HUES48 (cell line): ENCODE measurements around the gene KLK3.
A peak's percentile ranks its signal among the peaks of the same experiment; 100 is the strongest.

ENCODE experiments used
- H3K27ac ChIP-seq: one replicate; pipeline ENCODE4 v1.7.0; 2013; ENCODE audit warnings: low read depth, low read length, inconsistent platforms
- H3K27me3 ChIP-seq: 2 replicates; pipeline ENCODE4 v1.6.1; 2013; ENCODE audit warnings: mild to moderate bottlenecking, low read length; ENCODE audit not compliant: control insufficient read depth, insufficient read depth
- H3K36me3 ChIP-seq: 2 replicates; pipeline ENCODE4 v1.6.1; 2013; ENCODE audit warnings: low read length; ENCODE audit not compliant: control insufficient read depth, insufficient read depth
- H3K4me1 ChIP-seq: 2 replicates; pipeline ENCODE4 v1.6.1; 2013; ENCODE audit warnings: mild to moderate bottlenecking, low read length; ENCODE audit not compliant: control insufficient read depth, insufficient read depth
- H3K4me3 ChIP-seq: 2 replicates; pipeline ENCODE4 v1.5.1; 2013; ENCODE audit warnings: mild to moderate bottlenecking, low read depth, low read length
- H3K9ac ChIP-seq: 2 replicates; pipeline ENCODE4 v1.6.1; 2013; ENCODE audit warnings: mild to moderate bottlenecking, low read depth, low read length, moderate library complexity
- H3K9me3 ChIP-seq: 2 replicates; pipeline ENCODE4 v1.6.1; 2013; ENCODE audit warnings: low read length; ENCODE audit not compliant: control insufficient read depth, insufficient read depth

The KLK3 gene

DNA sequence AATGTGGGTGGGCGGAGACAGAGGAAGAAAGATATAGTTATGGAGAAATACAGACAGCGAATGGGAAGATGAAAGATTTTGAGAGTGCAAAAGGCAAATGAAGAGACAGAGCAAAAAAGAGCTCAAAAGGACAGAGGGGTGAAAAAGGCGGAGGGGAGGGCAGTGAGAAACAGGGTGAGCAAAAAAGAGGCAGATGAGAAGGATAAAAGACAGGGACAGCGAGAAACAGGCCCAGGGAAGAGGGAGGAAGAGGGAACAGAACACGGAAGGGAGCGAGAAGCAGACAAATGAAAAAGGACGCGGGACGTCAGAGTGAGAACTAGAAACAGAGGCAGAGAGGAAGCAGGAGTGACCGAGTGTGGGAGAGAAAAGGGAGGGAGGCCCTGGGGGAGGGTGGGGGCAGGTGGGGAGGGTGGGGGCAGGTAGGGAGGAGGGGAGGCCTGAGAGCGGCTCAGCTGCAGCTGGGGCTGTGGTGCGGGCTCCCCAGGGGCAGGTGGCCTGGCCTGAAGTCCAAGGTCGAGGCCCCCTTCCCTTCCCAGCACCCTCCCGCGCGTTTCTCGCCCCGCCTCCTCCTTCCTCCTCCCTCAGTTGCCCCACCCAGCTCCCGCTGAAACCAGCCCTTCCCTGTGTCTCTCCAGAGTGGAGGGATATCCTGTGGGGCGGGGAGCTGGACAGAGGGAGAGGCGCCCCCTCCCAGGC lies 34.0 kb upstream of the KLK3 start:
- H3K27ac ChIP-seq = no peak overlapping the region
- peaks cover 16% of the 10 kb centered on the region for H3K4me1 ChIP-seq
- peak overlapping the region; percentile 55 for H3K4me3 ChIP-seq
- no peak overlapping the region for H3K9ac ChIP-seq
- no peaks in the 10 kb centered on the region for H3K36me3 ChIP-seq
- H3K27me3 ChIP-seq = peaks cover 39% of the 10 kb centered on the region
- no peaks in the 10 kb centered on the region for H3K9me3 ChIP-seq

DNA sequence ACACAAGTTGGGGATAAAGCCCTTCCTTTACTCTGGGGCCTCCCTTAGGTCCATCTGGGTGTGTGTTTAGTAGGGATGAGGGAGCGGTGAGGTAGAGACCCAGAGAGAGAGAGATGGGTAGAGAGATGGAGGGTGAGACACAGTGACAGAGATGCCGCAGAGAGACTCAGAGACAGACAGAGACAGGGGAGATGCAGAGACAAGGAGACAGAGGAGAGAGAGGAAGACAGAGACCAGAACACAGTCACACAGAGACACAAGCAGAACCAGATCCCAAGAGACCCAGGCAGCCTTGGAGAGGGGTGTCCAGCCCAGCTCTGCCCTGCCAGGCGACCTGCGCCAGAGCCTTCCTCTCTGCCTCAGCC lies 33.5 kb upstream of the KLK3 start:
- Histone ChIP-seq H3K4me1 (peaks cover 16% of the 10 kb centered on the region), H3K36me3 (no peaks in the 10 kb centered on the region), H3K9me3 (no peaks in the 10 kb centered on the region), H3K27ac (no peak overlapping the region), H3K9ac (no peak overlapping the region), H3K27me3 (peaks cover 39% of the 10 kb centered on the region), H3K4me3 (peak overlapping the region; percentile 39)

DNA sequence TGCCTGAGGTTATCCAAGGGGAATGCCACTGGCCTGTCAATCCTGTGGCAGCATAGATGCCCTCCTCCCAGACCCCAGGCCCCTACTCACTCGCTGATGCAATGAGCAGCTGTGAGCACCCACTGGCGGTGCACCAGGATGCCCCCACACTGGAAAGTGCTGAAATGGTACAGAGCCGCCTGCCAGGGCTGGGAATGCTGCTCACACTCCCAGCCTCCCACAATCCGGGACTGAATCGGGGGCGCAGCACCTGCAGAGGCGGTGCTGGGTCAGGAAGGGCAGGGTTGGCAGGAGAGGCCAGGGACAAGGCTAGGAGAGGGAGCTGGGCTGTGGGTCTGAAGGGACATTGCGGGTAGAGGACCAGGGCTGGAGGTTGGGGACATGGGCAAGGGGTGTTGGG lies 33.1 kb upstream of the KLK3 start:
- H3K27me3 ChIP-seq = peaks cover 39% of the 10 kb centered on the region
- H3K9ac ChIP-seq = no peak overlapping the region
- peaks cover 16% of the 10 kb centered on the region for H3K4me1 ChIP-seq
- no peaks in the 10 kb centered on the region for H3K9me3 ChIP-seq
- no peak overlapping the region for H3K4me3 ChIP-seq
- H3K27ac ChIP-seq = no peak overlapping the region
- H3K36me3 ChIP-seq = no peaks in the 10 kb centered on the region

DNA sequence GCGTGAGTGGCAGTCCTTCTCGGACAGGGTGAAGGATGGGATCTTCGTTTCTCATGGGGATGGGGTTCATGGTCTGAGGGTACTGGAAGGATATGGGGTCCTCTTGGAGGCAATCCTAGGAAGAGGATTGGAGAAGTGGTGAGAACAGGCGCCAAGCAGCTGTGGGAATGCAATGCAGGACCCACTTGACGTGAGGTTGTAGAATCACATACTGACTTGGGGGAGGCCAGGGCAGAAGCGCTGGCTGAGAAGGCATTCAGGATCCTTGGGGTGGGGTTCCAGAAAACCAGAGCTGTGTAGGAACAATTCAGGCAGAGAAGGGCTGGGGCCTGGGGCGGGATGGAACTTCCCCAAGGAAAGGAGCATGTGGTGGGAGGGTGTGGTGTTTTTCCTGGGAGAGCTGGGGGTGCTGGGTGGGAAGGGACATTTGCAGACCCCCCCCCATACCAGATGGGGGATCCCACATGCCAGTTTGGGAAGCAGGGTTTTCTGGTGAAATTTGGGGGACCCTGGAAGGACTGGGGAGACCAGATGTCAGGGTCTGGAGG lies 32.0 kb upstream of the KLK3 start:
- H3K27ac ChIP-seq = no peak overlapping the region
- no peak overlapping the region for H3K4me3 ChIP-seq
- H3K36me3 ChIP-seq = no peaks in the 10 kb centered on the region
- no peaks in the 10 kb centered on the region for H3K9me3 ChIP-seq
- no peak overlapping the region for H3K9ac ChIP-seq
- peaks cover 16% of the 10 kb centered on the region for H3K4me1 ChIP-seq
- H3K27me3 ChIP-seq = peaks cover 39% of the 10 kb centered on the region

DNA sequence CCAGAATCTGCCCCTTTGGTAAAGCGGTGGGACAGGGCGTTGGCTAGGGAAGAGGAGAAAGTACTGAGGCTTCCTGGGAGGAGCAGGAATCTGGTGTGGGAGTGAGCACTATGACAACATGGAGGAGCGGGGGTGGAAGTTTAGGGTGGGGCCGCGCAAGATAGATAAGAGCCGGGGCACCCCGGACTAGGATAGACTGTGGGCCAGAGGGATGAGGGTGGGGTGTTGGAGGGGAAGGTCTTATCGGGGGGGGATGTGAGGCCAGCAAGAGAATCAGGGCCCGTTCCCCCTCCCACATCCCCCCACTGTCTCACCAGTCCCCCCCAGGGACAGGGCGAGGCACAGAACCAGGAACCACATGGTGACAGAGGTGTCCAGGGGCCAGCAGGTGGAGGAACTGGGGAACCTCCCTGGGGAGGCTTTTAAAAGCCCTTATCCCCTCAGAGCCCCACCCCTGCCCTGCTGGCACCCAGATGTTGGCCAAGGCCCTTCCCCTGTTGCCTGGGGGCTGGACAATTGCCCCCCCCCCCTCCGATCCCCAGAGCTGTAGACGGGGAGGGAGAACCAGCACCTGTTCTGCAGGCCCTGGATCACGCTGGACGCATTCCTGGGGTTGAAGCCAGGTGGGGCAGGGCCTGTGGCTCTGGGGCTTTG lies 31.2 kb upstream of the KLK3 start, which contains the start of gene KLK1:
Gene KLK1 (minus strand): TSS at position 399 of the 654 bp plus-strand sequence. CDS start 39 bp downstream, at position 360.
- Histone ChIP-seq H3K9ac (no peak within 1 kb of the TSS), H3K4me3 (no peak within 1 kb of the TSS), H3K9me3 (no peaks in the 10 kb centered on the region), H3K27ac (no peak within 1 kb of the TSS), H3K4me1 (peaks cover 16% of the 10 kb centered on the region), H3K36me3 (no peaks in the 10 kb centered on the region), H3K27me3 (peaks cover 39% of the 10 kb centered on the region)

DNA sequence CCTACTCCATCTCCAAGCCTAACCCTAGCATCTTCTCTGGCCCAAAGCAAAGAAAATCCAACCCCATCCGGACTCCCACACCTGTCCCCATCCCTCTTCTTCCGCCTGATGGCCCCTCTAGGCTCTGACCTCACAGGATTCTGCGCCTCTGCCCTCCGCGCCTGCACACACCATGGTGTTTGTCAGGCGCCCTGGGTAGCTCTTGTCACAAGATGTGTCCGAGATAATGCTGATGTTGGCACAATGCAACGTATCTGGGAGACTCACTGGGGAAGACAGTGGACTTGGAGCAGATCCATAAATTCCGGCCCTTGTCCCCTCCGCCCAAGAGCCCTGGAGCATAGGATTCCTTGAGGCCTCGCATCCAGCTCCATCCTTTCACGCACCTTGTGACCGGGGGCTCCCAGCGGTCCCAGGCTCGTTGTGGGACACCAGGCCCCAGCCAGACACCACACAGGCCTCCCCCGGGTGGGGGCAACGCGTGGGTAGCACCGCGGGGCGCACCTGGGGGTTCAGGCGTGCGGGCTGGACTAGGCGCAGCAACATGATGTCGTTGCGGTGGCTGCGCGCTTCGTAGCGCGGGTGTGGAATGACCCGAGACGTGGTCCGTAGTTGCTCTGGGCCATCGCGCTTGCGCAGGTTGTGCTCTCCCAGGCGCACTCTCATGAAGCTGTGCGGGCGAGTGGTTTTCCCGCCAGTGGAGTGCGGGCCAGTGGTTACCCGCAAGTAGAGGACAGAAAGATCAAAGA lies 28.0 kb upstream of the KLK3 start:
- Histone ChIP-seq H3K27me3 (peaks cover 9% of the 10 kb centered on the region), H3K4me3 (no peak overlapping the region)

DNA sequence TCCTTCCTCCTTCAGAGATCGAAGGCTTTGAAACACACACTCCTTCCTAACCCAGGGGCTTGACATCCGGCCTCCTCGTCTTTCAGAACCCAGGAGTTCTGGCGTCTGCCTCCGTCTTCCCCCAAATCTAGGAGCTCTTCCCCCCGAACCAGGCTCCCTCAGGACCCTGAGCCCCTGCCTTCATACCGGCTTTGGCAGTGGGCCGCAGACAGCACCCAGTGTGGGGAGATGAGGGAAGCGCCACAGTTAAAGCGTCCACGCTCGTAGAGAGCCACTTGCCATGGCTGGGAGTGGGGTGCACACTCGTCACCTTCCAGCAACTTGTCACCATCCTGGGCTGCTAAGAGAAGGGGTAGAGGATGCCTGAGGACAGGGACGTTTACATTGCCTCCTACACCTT lies 27.2 kb upstream of the KLK3 start:
- no peaks in the 10 kb centered on the region for H3K4me1 ChIP-seq
- H3K27me3 ChIP-seq = peaks cover under 1% of the 10 kb centered on the region
- H3K4me3 ChIP-seq = no peak overlapping the region
- H3K9ac ChIP-seq = no peak overlapping the region
- H3K9me3 ChIP-seq = no peaks in the 10 kb centered on the region
- H3K36me3 ChIP-seq = no peaks in the 10 kb centered on the region
- no peak overlapping the region for H3K27ac ChIP-seq

More for the DNA sequence above, 28.0 kb upstream of the KLK3 start:
- Histone ChIP-seq H3K36me3 (no peaks in the 10 kb centered on the region), H3K4me1 (peaks cover under 1% of the 10 kb centered on the region; the same call in 1 of the 2 replicates), H3K9ac (no peak overlapping the region), H3K9me3 (no peaks in the 10 kb centered on the region), H3K27ac (no peak overlapping the region)

DNA sequence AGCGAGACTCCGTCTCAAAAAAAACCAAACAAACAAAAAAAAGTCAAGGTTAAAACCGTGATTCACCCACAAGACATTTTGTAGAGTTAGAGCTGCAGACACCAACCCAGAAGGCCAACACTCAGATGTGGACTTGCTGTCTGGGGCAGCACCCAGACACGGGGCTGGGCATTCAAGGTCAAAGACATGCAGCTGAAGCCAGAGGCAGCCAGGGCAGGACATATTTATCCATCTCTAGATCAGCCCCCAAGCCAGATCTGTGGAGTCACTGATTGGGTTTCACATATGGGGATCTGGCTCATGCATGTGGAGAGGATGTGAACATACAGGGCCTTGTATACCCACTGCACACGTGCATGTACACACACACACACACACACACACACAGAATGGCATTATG lies 24.9 kb upstream of the KLK3 start:
- Histone ChIP-seq H3K9me3 (no peaks in the 10 kb centered on the region), H3K4me1 (no peaks in the 10 kb centered on the region), H3K27me3 (peaks cover 2% of the 10 kb centered on the region), H3K4me3 (no peak overlapping the region), H3K27ac (no peak overlapping the region), H3K9ac (no peak overlapping the region), H3K36me3 (no peaks in the 10 kb centered on the region)

DNA sequence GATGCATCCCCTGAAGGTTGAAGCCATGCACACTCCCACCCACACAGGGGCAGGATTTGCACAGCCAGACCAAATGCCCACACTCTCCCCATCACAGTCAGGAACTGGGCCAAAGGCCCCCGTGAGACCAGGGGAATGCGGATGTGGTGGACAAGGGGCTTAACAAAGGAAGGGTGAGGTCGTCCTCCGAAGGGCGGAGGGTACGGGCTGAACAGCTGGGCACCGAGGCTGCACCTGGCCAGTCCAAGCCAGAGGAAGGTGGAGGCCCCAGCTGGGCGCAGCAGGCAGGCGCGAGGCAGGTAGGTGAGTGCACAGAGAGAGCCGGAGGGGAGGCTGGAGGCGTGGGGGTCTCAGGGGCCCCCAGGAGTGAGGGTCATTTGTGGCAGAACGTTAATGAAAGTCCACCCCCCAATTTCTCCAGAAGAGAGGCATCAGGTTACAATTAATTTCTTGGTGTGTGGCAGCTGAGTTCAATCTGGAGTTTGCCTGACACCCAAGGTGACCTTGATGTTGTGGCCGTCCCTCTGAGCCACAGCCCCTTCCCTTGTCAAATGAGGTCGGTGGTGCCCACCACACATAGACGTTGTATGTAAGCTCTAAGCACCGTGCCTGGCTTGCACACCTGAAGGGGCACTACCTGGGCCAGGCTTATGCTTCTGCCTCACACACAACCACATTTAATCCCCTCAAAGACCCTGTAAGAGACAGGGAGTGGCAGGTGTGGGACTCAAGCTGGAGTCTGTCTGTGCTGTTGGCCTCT lies 24.3 kb upstream of the KLK3 start:
- Histone ChIP-seq H3K27ac (no peak overlapping the region), H3K27me3 (peaks cover 8% of the 10 kb centered on the region)

DNA sequence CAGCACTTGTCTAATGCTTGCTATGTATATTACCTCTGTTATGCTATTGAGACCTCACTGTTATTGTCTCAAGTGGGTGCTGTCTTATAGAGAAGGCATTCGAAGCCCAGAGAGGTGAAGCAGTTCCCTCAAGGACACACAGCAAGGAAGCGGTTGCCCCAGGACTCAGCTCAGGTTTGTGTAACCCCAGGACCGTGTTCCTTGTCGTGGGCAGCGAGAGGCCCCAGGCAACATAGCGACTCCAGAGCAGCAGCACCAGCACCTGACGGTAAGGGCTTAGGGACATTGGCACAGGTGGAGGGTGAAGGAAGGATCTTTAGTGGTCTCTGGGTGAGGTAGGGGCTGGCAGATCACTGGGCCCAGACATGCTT lies 23.7 kb upstream of the KLK3 start:
- H3K4me1 ChIP-seq = no peaks in the 10 kb centered on the region; the same call in 1 of the 2 replicates
- no peak overlapping the region for H3K9ac ChIP-seq
- no peaks in the 10 kb centered on the region for H3K9me3 ChIP-seq
- no peak overlapping the region for H3K4me3 ChIP-seq
- H3K36me3 ChIP-seq = no peaks in the 10 kb centered on the region
- H3K27me3 ChIP-seq = peaks cover 13% of the 10 kb centered on the region
- H3K27ac ChIP-seq = no peak overlapping the region

More for the DNA sequence above, 24.3 kb upstream of the KLK3 start:
- H3K9ac ChIP-seq = no peak overlapping the region
- no peaks in the 10 kb centered on the region for H3K4me1 ChIP-seq
- no peak overlapping the region for H3K4me3 ChIP-seq
- no peaks in the 10 kb centered on the region for H3K9me3 ChIP-seq
- H3K36me3 ChIP-seq = no peaks in the 10 kb centered on the region
